HCT116 (cell line): ENCODE results near the gene USP28. TPM values are rescaled to one million over a fixed set of nuclear protein-coding genes. Genes with fewer than 3 reads are reported as not detected.

ENCODE experiments used
- ATAC-seq: fragments of 200-7000 bp; cut with Tn5 transposase; 2 replicates; pipeline ENCODE4 v1.9.1; 2020; ENCODE audit warnings: mild to moderate bottlenecking, moderate library complexity
- BruUV-seq: library from RNA; stranded (reverse); fragments of 400-500 nt; replicated peaks from 2 replicates; lab custom pipeline; 2021; lab: Mats Ljungman, UMichigan
- CTCF ChIA-PET: fragments of 300-600 bp; sonication (Branson Sonifier 250); formaldehyde crosslinking; loops from one replicate; lab custom pipeline; 2021; ENCODE audit warnings: antibody characterized with exemption; lab: Charles Lee
- POLR2A ChIA-PET: fragments of 300-600, 350-600 bp; sonication (Branson Sonifier 250); formaldehyde crosslinking; loops from one replicate; lab custom pipeline; 2021; ENCODE audit warnings: antibody characterized with exemption; lab: Charles Lee
- RAD21 ChIA-PET, 2 experiments: fragments of 300-600 bp; sonication (Branson Sonifier 250); formaldehyde crosslinking; loops; one replicate each; lab custom pipeline; 2023; ENCODE audit warnings: low total read pairs in 2 of 2; ENCODE audit not compliant: uncharacterized antibody in 2 of 2, unreplicated experiment in 2 of 2, low non-redundant PET in 1 of 2; lab: Charles Lee
- DNase-seq: peaks from one replicate; pipeline ENCODE4 v3.0.0-alpha.2; 2010; ENCODE audit warnings: low read depth, low spot score
- H2AFZ ChIP-seq: fragments of 200-600 bp; shearing (Covaris generic), sonication (generic); 2 replicates; pipeline ENCODE4 v1.6.1; 2017; ENCODE audit warnings: low read depth, mixed run types, mixed read lengths, antibody characterized with exemption, low read length; ENCODE audit not compliant: poor library complexity, severe bottlenecking
- H3K27ac ChIP-seq: 2 replicates; pipeline ENCODE4 v1.5.1; 2012; ENCODE audit warnings: low read depth, low read length
- H3K27me3 ChIP-seq: fragments of 200-600 bp; sonication (generic); 2 replicates; pipeline ENCODE4 v1.6.1; 2016; ENCODE audit warnings: mixed run types, low read length, mixed read lengths; ENCODE audit not compliant: insufficient read depth
- H3K36me3 ChIP-seq, 2 experiments: fragments of 200-500 bp in 1 of 2; fragments of 200-600 bp in 1 of 2; sonication (Bioruptor generic) in 1 of 2; sonication (generic) in 1 of 2; 2 replicates each; pipeline versions ENCODE4 v1.5.1 to v1.6.1; 2014 to 2016; ENCODE audit warnings: low read length in 2 of 2, inconsistent platforms in 1 of 2, mixed read lengths in 1 of 2, mixed run types in 1 of 2; ENCODE audit not compliant: insufficient read depth in 2 of 2, control insufficient read depth in 1 of 2
- H3K4me1 ChIP-seq, 2 experiments: fragments of 200-600 bp in 1 of 2; sonication (generic) in 1 of 2; 2 replicates each; pipeline versions ENCODE4 v1.5.1 to v1.6.1; 2012 to 2017; ENCODE audit warnings: low read length in 2 of 2, inconsistent platforms in 1 of 2, mild to moderate bottlenecking in 1 of 2, mixed read lengths in 1 of 2, mixed run types in 1 of 2, moderate library complexity in 1 of 2; ENCODE audit not compliant: insufficient read depth in 2 of 2, control insufficient read depth in 1 of 2
- H3K4me2 ChIP-seq: fragments of 200-600 bp; sonication (generic); 2 replicates; pipeline ENCODE4 v1.6.1; 2017; ENCODE audit warnings: mixed run types, low read length, mixed read lengths
- H3K4me3 ChIP-seq, 2 experiments: fragments of 200-600 bp in 1 of 2; sonication (generic) in 1 of 2; replicated peaks in 1 of 2; 2 replicates each; pipeline ENCODE4 v1.5.1; 2011 to 2016; ENCODE audit warnings: low read length in 2 of 2, control low read depth in 1 of 2, low read depth in 1 of 2, mild to moderate bottlenecking in 1 of 2, mixed read lengths in 1 of 2, mixed run types in 1 of 2
- H3K79me2 ChIP-seq: fragments of 200-600 bp; sonication (generic); 2 replicates; pipeline ENCODE4 v1.6.1; 2017; ENCODE audit warnings: mild to moderate bottlenecking, mixed run types, low read length, moderate library complexity, mixed read lengths; ENCODE audit not compliant: insufficient read depth
- H3K9ac ChIP-seq: fragments of 200-600 bp; sonication (generic); 2 replicates; pipeline ENCODE4 v1.6.1; 2016; ENCODE audit warnings: low read length, mixed read lengths
- H3K9me2 ChIP-seq: fragments of 200-600 bp; sonication (generic), shearing (Covaris generic); 2 replicates; pipeline ENCODE4 v1.6.1; 2017; ENCODE audit warnings: mixed run types, mild to moderate bottlenecking, moderate library complexity; ENCODE audit not compliant: insufficient read depth
- H3K9me3 ChIP-seq, 2 experiments: fragments of 200-500 bp in 1 of 2; fragments of 200-600 bp in 1 of 2; sonication (Bioruptor generic) in 1 of 2; sonication (generic) in 1 of 2; 2 replicates each; pipeline ENCODE4 v1.6.1; 2014 to 2017; ENCODE audit warnings: low read length in 2 of 2, mixed read lengths in 2 of 2, inconsistent platforms in 1 of 2, low read depth in 1 of 2, mild to moderate bottlenecking in 1 of 2, mixed run types in 1 of 2, moderate library complexity in 1 of 2; ENCODE audit not compliant: control insufficient read depth in 1 of 2, insufficient read depth in 1 of 2
- H4K20me1 ChIP-seq: fragments of 200-600 bp; sonication (generic), shearing (Covaris generic); 2 replicates; pipeline ENCODE4 v1.6.1; 2017; ENCODE audit warnings: mixed run types, mild to moderate bottlenecking, moderate library complexity; ENCODE audit not compliant: insufficient read depth
- ATF3 ChIP-seq: IDR thresholded peaks from 2 replicates; pipeline ENCODE4 v1.6.1; 2012
- CBX3 ChIP-seq: IDR thresholded peaks from 2 replicates; pipeline ENCODE4 v1.6.1; 2012; ENCODE audit warnings: low read depth
- CEBPB ChIP-seq: IDR thresholded peaks from 2 replicates; pipeline ENCODE4 v1.6.1; 2012; ENCODE audit warnings: low read depth
- CTCF ChIP-seq, 3 experiments: fragments of 200-600 bp in 1 of 3; sonication (generic) in 1 of 3; IDR thresholded peaks in 2 of 3; conservative IDR thresholded peaks in 1 of 3; 2 replicates each; pipeline ENCODE4 v1.5.1; 2012 to 2017; ENCODE audit warnings: low read depth in 2 of 3, low read length in 2 of 3, antibody characterized with exemption in 1 of 3, borderline replicate concordance in 1 of 3, control low read depth in 1 of 3, mild to moderate bottlenecking in 1 of 3, mixed read lengths in 1 of 3, mixed run types in 1 of 3, moderate library complexity in 1 of 3; ENCODE audit not compliant: insufficient read depth in 1 of 3
- EZH2 ChIP-seq: fragments of 200-600 bp; sonication (generic); IDR thresholded peaks from 2 replicates; pipeline ENCODE4 v1.6.1; 2017; ENCODE audit warnings: antibody characterized with exemption, mixed run types
- EZH2phosphoT487 ChIP-seq: fragments of 200-600 bp; IDR thresholded peaks from 2 replicates; pipeline ENCODE4 v1.6.1; 2018; ENCODE audit warnings: antibody characterized with exemption, borderline replicate concordance
- FOSL1 ChIP-seq: IDR thresholded peaks from 2 replicates; pipeline ENCODE4 v1.6.1; 2012; ENCODE audit warnings: low read depth
- MAX ChIP-seq: IDR thresholded peaks from 2 replicates; pipeline ENCODE4 v1.6.1; 2012
- RAD21 ChIP-seq: IDR thresholded peaks from 2 replicates; pipeline ENCODE4 v1.6.1; 2012; ENCODE audit warnings: low read depth, mild to moderate bottlenecking
- REST ChIP-seq: IDR thresholded peaks from 2 replicates; pipeline ENCODE4 v1.6.1; 2012; ENCODE audit warnings: low read depth
- SIN3A ChIP-seq: IDR thresholded peaks from 2 replicates; pipeline ENCODE4 v1.6.1; 2012; ENCODE audit warnings: low read depth
- TCF7L2 ChIP-seq: IDR thresholded peaks from 2 replicates; pipeline ENCODE4 v1.7.0; 2011; ENCODE audit warnings: borderline replicate concordance, inconsistent platforms; ENCODE audit not compliant: insufficient read depth, insufficient read length; ENCODE audit errors: extremely low read depth
- YY1 ChIP-seq: IDR thresholded peaks from 2 replicates; pipeline ENCODE4 v1.6.1; 2011; ENCODE audit warnings: low read length, low read depth, moderate library complexity, mild to moderate bottlenecking; ENCODE audit not compliant: insufficient replicate concordance; ENCODE audit errors: extremely low read depth
- ZBTB33 ChIP-seq: IDR thresholded peaks from 2 replicates; pipeline ENCODE4 v1.6.1; 2011; ENCODE audit warnings: mild to moderate bottlenecking, low read length, moderate library complexity; ENCODE audit not compliant: insufficient replicate concordance; ENCODE audit errors: extremely low read depth
- ZFX ChIP-seq: fragments of 450-650 bp; IDR thresholded peaks from 2 replicates; pipeline ENCODE4 v1.6.1; 2017
- ZNF274 ChIP-seq: fragments of 200-500 bp; sonication (Bioruptor generic); IDR thresholded peaks from 2 replicates; pipeline ENCODE4 v1.6.1; 2014; ENCODE audit warnings: mild to moderate bottlenecking, low read depth, low read length, inconsistent platforms
- intact Hi-C: fragments of 100-400 bp; cut with micrococcal nuclease; formaldehyde crosslinking; loops from 2 replicates; pipeline ENCODE4 v1.10.0; 2022
- total RNA-seq: library from RNA; stranded (reverse); gene quantifications from one replicate; pipeline ENCODE4 v1.2.1, GENCODE V29; 2021; ENCODE audit not compliant: unreplicated experiment

Gene USP28
- total RNA-seq, 1 experiment from 2014 or later: 23.5 TPM

- Histone ChIP-seq H4K20me1 (no peaks in the 10 kb centered on the region; the same call in 1 of the 2 replicates), H3K4me1 (no peaks in the 10 kb centered on the region), H3K4me2 (no peak overlapping the region)
- TF ChIP-seq ZBTB33 (no peak), CEBPB (no peak), EZH2phosphoT487 (no peak), ZFX (no peak), YY1 (no peak), ATF3 (no peak), EZH2 (no peak), ZNF274 (no peak), TCF7L2 (no peak), SIN3A (no peak), CBX3 (no peak), CTCF (IDR thresholded peaks at IDR 0.05 in 2 of 3, conservative IDR thresholded peaks at IDR 0.05 in 1 of 3; ENCODE audit: borderline replicate concordance in 1 of 3, insufficient read depth in 1 of 3, low read depth in 2 of 3, low read length in 2 of 3) (no peak), REST (no peak), FOSL1 (no peak), RAD21 (no peak), MAX (no peak)
- TF ChIP-seq, all 23 proteins: peak for 0
- Histone ChIP-seq H3K9ac (no peak overlapping the region), H3K9me3 (no peaks in the 10 kb centered on the region), H3K27ac (no peak overlapping the region), H3K36me3 (peaks cover 18 to 31% of the 10 kb centered on the region in 2 experiments), H3K27me3 (no peaks in the 10 kb centered on the region), H3K4me3 (no peak overlapping the region), H3K9me2 (no peaks in the 10 kb centered on the region), H2AFZ (no peak overlapping the region), H3K79me2 (no peaks in the 10 kb centered on the region)
- intact Hi-C loops: loop anchor here (1.0 kb wide), 1 partner anchor 456 kb away; no protein-coding TSS in a partner anchor
- CTCF ChIA-PET: interaction anchor here (1.2 to 3.0 kb wide), 2 partner anchors 9 to 456 kb away, joined by 8 to 43 read pairs; no protein-coding TSS in a partner anchor
- RAD21 ChIA-PET: interaction anchor here in 1 of 2 experiments (1.4 kb wide), 1 partner anchor 457 kb away, joined by 3 read pairs; no protein-coding TSS in a partner anchor
- ATAC-seq: no peak
- BruUV-seq: no TSS peak
- POLR2A ChIA-PET: no interaction called here
- no peak for DNase-seq
These were observed 69.7 kb downstream of the USP28 start for GRCh38 chr11:113805640-113806039.
